ENCODE measurements around the gene DNAL4.

The DNAL4 gene

DNA sequence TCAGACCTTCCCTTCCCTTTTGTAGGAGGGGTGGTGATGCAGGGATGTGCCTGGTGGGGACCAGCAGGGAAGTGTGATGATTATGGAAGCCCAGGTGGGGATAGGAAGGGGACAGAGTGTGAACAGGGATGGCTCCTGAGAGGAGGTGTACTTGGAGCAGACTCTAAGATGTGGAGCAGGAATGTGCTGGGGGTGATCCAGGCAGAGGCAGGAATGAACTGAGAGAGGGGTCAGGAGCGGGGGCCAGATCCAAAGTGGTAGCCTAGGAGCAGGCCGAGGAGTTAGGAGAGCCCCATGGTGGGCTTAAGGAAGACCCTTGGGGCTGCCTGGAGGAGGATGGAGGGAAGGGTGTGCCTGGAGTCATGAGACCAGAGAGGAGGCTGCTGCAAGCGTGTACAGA lies 46.2 kb upstream of the DNAL4 start:
- no peak overlapping the region for H3K4me3 ChIP-seq (ENCODE audit: low read depth in 1 of 2, low read length in 1 of 2)
- H3K4me1 ChIP-seq (ENCODE audit: control insufficient read depth in 1 of 2, insufficient read depth in 1 of 2, low read depth in 1 of 2, low read length in 1 of 2), result peaks cover 4 to 17% of the 10 kb centered on the region in 2 experiments
- TF ChIP-seq, protein P1, sequence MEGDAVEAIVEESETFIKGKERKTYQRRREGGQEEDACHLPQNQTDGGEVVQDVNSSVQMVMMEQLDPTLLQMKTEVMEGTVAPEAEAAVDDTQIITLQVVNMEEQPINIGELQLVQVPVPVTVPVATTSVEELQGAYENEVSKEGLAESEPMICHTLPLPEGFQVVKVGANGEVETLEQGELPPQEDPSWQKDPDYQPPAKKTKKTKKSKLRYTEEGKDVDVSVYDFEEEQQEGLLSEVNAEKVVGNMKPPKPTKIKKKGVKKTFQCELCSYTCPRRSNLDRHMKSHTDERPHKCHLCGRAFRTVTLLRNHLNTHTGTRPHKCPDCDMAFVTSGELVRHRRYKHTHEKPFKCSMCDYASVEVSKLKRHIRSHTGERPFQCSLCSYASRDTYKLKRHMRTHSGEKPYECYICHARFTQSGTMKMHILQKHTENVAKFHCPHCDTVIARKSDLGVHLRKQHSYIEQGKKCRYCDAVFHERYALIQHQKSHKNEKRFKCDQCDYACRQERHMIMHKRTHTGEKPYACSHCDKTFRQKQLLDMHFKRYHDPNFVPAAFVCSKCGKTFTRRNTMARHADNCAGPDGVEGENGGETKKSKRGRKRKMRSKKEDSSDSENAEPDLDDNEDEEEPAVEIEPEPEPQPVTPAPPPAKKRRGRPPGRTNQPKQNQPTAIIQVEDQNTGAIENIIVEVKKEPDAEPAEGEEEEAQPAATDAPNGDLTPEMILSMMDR (IDR thresholded peaks at IDR 0.05), result no peak
- H3K36me3 ChIP-seq, result no peaks in the 10 kb centered on the region
- no peak overlapping the region for H3K27ac ChIP-seq
- no peaks in the 10 kb centered on the region for H3K9me3 ChIP-seq
- H3K27me3 ChIP-seq, result peaks cover 80% of the 10 kb centered on the region

DNA sequence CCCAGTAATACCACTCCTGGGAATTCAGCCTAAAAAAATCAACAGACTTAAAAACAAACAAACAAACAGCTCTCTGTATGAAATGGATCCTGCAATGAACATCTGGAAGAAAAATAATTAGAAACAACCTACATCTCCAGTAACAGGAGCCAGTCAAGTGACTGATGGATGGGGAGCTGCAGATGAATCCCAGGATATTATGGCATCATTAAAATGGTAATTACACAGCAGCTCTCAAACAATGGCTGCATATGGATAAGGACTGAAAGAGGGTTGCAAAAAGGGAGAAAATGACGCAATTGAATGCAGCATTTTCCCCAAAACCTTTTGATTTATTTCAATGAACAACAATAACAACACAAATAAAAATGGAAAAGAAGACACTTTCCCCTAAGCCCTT lies 45.7 kb upstream of the DNAL4 start:
- TF ChIP-seq, protein P1 (IDR thresholded peaks at IDR 0.05), result no peak
- Histone ChIP-seq H3K4me3 (ENCODE audit: low read depth in 1 of 2, low read length in 1 of 2) (no peak overlapping the region), H3K27ac (no peak overlapping the region), H3K9me3 (no peaks in the 10 kb centered on the region), H3K27me3 (peaks cover 76% of the 10 kb centered on the region), H3K36me3 (no peaks in the 10 kb centered on the region), H3K4me1 (ENCODE audit: control insufficient read depth in 1 of 2, insufficient read depth in 1 of 2, low read depth in 1 of 2, low read length in 1 of 2) (peaks cover 4 to 17% of the 10 kb centered on the region in 2 experiments)

DNA sequence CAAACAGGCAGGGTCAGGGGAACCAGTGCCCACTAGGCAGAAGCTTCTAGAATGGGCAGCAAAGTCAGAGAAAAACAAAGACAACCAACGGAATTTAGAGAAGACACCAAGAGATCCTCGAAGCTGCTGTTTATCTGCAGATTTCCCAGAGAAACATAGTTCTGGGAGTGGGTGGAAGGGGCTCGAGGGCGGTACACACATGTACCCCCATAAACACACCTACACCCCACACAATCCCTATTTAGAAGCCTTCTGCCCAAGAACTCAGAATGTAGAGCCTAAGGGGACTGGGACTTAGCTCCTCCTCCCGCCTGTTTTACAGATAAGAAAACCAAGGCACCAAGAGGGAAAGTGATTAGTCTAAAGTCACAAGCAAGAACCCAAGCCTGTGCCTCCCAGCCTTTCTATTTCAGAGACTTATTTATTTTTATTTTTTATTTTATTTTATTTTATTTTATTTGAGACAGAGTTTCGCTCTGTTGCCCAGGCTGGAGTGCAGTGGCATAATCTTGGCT lies 43.5 kb upstream of the DNAL4 start:
- Histone ChIP-seq H3K27me3 (peaks cover 54% of the 10 kb centered on the region), H3K27ac (no peak overlapping the region), H3K4me3 (ENCODE audit: low read depth in 1 of 2, low read length in 1 of 2) (no peak overlapping the region), H3K9me3 (no peaks in the 10 kb centered on the region), H3K36me3 (no peaks in the 10 kb centered on the region), H3K4me1 (ENCODE audit: control insufficient read depth in 1 of 2, insufficient read depth in 1 of 2, low read depth in 1 of 2, low read length in 1 of 2) (peaks cover 0 to under 1% of the 10 kb centered on the region in 2 experiments)
- TF ChIP-seq, protein P1 (IDR thresholded peaks at IDR 0.05), result no peak

DNA sequence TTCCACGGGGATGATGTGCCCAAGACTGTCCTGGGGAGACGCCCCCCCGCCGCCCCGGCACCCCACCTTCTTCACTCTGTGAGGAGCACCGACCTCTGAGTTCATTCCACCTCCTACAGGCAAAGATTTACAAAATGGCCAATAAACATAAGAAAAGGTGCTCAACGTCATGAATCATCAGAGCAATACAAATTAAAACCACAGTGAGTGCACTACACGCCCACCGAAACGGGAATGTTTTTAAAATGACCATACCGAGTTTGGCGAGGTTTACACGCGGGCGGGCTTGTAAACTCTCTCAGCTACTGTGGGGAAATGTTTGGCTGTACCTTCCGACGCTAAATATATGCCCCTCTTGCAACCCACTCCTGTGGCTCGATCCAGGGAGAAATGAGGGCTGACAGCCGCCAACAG lies 42.0 kb upstream of the DNAL4 start:
- Histone ChIP-seq H3K27ac (no peak overlapping the region), H3K27me3 (peaks cover 38% of the 10 kb centered on the region), H3K36me3 (no peaks in the 10 kb centered on the region), H3K4me3 (ENCODE audit: low read depth in 1 of 2, low read length in 1 of 2) (no peak overlapping the region), H3K9me3 (no peaks in the 10 kb centered on the region), H3K4me1 (ENCODE audit: control insufficient read depth in 1 of 2, insufficient read depth in 1 of 2, low read depth in 1 of 2, low read length in 1 of 2) (no peaks in the 10 kb centered on the region)
- TF ChIP-seq, protein P1 (IDR thresholded peaks at IDR 0.05), result no peak

DNA sequence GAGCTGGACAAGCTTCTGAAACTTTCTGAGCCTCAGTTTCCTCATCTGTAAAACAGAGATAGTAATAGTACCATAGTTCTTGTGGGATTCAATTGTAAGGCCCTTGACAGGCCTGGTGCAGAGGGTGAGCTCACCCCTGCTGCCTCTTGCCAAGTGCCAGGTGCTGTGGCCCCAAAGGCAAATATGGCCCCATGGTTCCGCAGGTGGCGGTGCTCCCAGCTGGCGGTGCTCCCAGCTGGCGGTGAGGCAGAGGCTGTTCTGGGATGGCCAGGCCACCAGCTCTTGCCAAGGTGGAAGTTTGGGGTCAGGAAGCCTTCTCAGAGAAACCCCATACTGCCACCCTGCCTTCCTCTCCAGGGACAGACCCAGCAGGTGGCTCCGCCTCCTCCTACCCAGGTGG lies 41.0 kb upstream of the DNAL4 start:
- no peaks in the 10 kb centered on the region for H3K4me1 ChIP-seq (ENCODE audit: control insufficient read depth in 1 of 2, insufficient read depth in 1 of 2, low read depth in 1 of 2, low read length in 1 of 2)
- no peaks in the 10 kb centered on the region for H3K36me3 ChIP-seq
- H3K27ac ChIP-seq, result no peak overlapping the region
- H3K27me3 ChIP-seq, result peaks cover 29% of the 10 kb centered on the region
- no peaks in the 10 kb centered on the region for H3K9me3 ChIP-seq
- TF ChIP-seq, protein P1 (IDR thresholded peaks at IDR 0.05), result no peak
- H3K4me3 ChIP-seq (ENCODE audit: low read depth in 1 of 2, low read length in 1 of 2), result no peak overlapping the region

Measured in neutrophil (primary cell).